ENCODE results near the gene MIOX. TPM values are rescaled to one million over a fixed set of nuclear protein-coding genes. Genes with fewer than 3 reads are reported as not detected.

MIOX gene
- total and polyA plus RNA-seq, 9 of the 15 experiments (the other 6 are each of a cell fraction or from before 2014, with no cell fraction given) = 0.08 TPM; not detected in 8

DNA sequence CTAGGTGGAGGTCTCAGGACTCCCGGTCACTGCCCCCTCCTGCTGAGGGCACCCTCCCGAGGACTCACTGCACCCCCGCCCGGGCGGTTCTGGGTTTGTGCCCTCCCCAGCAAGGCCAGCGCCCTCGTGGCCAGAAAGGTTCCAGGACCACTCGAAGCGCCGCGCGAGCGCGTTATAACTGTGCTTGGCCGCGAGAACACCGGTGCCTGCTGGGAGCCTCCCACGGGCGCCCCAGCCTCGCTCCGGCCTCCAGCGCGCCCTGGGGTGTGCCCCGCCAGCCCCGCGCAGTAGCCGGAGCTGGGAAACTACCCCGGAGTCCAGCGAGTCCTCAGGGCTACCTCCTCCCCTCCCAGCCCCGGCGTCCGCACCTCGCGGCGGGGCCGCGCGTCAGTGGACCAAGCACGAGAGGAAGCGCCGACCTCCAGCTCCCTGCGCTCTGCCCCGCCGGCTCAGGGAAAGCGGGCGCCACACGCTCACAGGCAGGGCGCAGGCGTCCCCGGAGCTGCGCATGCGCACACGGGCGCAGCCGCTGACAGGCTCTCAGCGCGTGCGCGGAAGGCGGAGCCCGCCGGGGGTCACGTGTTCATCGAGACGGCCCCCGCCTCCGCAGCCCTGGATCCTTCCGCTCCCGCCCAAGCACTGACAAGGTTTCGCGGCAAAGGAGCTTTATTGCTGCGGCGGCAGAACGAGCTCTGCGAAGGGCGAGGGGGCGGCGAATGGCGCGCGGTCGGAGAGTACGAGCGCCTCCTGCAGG, 38.6 kb downstream of the MIOX start, which contains the start of gene SCO2 (continued):
- no peak for TF ChIP-seq ZNF586 (CRISPR knock-in tag; conservative IDR thresholded peaks at IDR 0.05)
- peak; percentile 77; the same call in 1 of the 2 replicates for TF ChIP-seq EP400 (IDR thresholded peaks at IDR 0.05)
- no peak; the same call in 1 of the 2 replicates for TF ChIP-seq FOXP1 (CRISPR knock-in tag; IDR thresholded peaks at IDR 0.05)
- TF ChIP-seq SREBF1 (IDR thresholded peaks at IDR 0.05; ENCODE audit: borderline replicate concordance, low read depth, low read length) = no peak
- TF ChIP-seq, protein P1, sequence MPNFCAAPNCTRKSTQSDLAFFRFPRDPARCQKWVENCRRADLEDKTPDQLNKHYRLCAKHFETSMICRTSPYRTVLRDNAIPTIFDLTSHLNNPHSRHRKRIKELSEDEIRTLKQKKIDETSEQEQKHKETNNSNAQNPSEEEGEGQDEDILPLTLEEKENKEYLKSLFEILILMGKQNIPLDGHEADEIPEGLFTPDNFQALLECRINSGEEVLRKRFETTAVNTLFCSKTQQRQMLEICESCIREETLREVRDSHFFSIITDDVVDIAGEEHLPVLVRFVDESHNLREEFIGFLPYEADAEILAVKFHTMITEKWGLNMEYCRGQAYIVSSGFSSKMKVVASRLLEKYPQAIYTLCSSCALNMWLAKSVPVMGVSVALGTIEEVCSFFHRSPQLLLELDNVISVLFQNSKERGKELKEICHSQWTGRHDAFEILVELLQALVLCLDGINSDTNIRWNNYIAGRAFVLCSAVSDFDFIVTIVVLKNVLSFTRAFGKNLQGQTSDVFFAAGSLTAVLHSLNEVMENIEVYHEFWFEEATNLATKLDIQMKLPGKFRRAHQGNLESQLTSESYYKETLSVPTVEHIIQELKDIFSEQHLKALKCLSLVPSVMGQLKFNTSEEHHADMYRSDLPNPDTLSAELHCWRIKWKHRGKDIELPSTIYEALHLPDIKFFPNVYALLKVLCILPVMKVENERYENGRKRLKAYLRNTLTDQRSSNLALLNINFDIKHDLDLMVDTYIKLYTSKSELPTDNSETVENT (CRISPR knock-in tag; IDR thresholded peaks at IDR 0.05) = 0 out of 2 replicates have a peak, but pooled peaks have one; percentile 19
- TF ChIP-seq, protein P2, sequence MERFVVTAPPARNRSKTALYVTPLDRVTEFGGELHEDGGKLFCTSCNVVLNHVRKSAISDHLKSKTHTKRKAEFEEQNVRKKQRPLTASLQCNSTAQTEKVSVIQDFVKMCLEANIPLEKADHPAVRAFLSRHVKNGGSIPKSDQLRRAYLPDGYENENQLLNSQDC (CRISPR knock-in tag; IDR thresholded peaks at IDR 0.05) = no peak
- TF ChIP-seq, protein P3, sequence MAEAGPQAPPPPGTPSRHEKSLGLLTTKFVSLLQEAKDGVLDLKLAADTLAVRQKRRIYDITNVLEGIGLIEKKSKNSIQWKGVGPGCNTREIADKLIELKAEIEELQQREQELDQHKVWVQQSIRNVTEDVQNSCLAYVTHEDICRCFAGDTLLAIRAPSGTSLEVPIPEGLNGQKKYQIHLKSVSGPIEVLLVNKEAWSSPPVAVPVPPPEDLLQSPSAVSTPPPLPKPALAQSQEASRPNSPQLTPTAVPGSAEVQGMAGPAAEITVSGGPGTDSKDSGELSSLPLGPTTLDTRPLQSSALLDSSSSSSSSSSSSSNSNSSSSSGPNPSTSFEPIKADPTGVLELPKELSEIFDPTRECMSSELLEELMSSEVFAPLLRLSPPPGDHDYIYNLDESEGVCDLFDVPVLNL (CRISPR knock-in tag; IDR thresholded peaks at IDR 0.05; ENCODE audit: low read depth) = no peak; the same call in 1 of the 2 replicates
- TF ChIP-seq, protein P4, sequence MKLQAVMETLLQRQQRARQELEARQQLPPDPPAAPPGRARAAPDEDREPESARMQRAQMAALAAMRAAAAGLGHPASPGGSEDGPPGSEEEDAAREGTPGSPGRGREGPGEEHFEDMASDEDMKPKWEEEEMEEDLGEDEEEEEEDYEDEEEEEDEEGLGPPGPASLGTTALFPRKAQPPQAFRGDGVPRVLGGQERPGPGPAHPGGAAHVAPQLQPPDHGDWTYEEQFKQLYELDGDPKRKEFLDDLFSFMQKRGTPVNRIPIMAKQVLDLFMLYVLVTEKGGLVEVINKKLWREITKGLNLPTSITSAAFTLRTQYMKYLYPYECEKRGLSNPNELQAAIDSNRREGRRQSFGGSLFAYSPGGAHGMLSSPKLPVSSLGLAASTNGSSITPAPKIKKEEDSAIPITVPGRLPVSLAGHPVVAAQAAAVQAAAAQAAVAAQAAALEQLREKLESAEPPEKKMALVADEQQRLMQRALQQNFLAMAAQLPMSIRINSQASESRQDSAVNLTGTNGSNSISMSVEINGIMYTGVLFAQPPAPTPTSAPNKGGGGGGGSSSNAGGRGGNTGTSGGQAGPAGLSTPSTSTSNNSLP (IDR thresholded peaks at IDR 0.05; ENCODE audit: borderline replicate concordance, low read depth, low read length) = no peak
- TF ChIP-seq, protein P5, sequence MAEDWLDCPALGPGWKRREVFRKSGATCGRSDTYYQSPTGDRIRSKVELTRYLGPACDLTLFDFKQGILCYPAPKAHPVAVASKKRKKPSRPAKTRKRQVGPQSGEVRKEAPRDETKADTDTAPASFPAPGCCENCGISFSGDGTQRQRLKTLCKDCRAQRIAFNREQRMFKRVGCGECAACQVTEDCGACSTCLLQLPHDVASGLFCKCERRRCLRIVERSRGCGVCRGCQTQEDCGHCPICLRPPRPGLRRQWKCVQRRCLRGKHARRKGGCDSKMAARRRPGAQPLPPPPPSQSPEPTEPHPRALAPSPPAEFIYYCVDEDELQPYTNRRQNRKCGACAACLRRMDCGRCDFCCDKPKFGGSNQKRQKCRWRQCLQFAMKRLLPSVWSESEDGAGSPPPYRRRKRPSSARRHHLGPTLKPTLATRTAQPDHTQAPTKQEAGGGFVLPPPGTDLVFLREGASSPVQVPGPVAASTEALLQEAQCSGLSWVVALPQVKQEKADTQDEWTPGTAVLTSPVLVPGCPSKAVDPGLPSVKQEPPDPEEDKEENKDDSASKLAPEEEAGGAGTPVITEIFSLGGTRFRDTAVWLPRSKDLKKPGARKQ (CRISPR knock-in tag; IDR thresholded peaks at IDR 0.05) = no peak
- TF ChIP-seq, protein P6, sequence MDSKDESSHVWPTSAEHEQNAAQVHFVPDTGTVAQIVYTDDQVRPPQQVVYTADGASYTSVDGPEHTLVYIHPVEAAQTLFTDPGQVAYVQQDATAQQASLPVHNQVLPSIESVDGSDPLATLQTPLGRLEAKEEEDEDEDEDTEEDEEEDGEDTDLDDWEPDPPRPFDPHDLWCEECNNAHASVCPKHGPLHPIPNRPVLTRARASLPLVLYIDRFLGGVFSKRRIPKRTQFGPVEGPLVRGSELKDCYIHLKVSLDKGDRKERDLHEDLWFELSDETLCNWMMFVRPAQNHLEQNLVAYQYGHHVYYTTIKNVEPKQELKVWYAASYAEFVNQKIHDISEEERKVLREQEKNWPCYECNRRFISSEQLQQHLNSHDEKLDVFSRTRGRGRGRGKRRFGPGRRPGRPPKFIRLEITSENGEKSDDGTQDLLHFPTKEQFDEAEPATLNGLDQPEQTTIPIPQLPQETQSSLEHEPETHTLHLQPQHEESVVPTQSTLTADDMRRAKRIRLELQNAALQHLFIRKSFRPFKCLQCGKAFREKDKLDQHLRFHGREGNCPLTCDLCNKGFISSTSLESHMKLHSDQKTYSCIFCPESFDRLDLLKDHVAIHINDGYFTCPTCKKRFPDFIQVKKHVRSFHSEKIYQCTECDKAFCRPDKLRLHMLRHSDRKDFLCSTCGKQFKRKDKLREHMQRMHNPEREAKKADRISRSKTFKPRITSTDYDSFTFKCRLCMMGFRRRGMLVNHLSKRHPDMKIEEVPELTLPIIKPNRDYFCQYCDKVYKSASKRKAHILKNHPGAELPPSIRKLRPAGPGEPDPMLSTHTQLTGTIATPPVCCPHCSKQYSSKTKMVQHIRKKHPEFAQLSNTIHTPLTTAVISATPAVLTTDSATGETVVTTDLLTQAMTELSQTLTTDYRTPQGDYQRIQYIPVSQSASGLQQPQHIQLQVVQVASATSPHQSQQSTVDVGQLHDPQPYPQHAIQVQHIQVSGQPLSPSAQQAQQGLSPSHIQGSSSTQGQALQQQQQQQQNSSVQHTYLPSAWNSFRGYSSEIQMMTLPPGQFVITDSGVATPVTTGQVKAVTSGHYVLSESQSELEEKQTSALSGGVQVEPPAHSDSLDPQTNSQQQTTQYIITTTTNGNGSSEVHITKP (IDR thresholded peaks at IDR 0.05; ENCODE audit: partially characterized antibody) = no peak
- no peak for TF ChIP-seq SETDB1 (IDR thresholded peaks at IDR 0.05; ENCODE audit: low read length)
- TF ChIP-seq TCF7L2 (IDR thresholded peaks at IDR 0.05; ENCODE audit: low read depth, low read length) = no peak
- TF ChIP-seq PTBP1 (IDR thresholded peaks at IDR 0.05; ENCODE audit: low read depth, low read length) = no peak
- TF ChIP-seq, protein P7, sequence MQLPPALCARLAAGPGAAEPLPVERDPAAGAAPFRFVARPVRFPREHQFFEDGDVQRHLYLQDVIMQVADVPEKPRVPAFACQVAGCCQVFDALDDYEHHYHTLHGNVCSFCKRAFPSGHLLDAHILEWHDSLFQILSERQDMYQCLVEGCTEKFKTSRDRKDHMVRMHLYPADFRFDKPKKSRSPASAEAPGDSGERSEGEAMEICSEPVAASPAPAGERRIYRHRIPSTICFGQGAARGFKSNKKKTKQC (CRISPR knock-in tag; IDR thresholded peaks at IDR 0.05) = 0 out of 2 replicates have a peak, but pooled peaks have one; percentile 22
